CD4-positive, alpha-beta T cell treated with Interleukin-10 for 1 hour (primary cell): ENCODE data around the gene URB1.
"Not testable (repeated sequence)": the region's sequence is repeated elsewhere in the genome, so short reads cannot be mapped to it uniquely, and the experiment has no call there.

Source experiments
- DNase-seq: peaks from one replicate; pipeline ENCODE4 v3.0.0-alpha.2; 2020

The URB1 gene

DNA sequence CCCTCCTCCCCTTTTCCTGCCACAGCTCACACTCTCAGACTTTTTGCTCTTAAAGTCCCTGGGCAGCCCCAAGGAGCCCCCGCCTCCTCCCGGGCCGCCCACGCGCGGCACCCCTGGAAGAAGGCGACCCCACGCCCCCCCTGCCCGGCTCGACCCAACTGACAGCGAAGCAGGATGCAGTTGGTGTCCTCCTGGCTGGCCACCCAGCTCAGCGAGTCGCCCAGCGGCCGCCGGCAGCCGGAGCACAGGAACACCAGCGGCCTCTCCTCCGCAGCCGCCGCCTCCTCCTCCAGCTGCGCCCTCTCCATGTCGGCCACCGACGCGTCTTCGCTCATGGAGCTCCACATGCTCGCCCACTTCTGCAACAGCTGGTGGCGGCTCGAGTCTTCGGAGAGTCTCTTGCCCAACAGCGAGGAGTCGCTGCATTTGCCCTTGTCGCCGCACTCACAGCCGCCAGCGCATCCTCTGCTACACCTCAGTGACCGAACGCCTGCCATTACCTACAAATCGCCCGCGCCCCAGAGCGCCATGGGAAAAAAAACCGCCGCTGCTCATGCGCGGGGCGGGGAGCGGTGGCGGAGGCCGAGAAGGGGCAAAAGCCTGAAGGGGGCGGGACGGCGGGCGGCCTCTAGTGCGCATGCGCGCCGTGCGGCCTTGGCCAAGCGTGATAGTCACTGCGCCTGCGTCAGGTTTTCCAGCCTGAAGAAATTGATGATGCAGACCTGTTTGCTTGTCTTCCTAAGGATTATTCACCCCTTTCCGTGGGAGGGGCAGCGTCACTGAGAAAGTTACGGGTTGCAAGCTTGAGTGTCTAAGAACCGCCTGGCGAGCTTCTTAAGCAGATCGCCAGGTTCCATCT, 114.1 kb downstream of the URB1 start, which contains the start of gene MIS18A:
Gene MIS18A (minus strand): TSS at position 532 of the 859 bp plus-strand sequence. CDS start 35 bp downstream, at position 497.
- DNase-seq, result peak; percentile 97

DNA sequence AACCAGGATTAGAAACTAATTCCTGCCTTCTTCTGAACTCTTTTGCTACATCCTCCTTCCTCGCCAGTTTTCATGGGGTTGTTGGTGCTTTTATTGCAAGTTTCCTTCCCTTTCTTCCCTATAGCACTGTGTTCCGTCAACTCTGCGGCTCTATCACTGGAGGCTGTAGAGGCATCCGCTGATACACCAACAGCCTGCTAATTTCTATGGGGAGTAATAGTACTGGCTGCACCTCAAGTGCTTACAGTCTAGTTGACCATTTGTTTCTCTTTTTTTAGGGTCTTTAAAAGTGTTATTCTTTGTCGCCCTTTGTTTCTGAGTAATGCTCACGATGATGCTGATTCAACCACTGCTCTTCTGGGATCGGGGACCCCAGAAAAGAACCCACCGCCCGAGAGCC, 114.7 kb downstream of the URB1 start:
- DNase-seq, result no peak

DNA sequence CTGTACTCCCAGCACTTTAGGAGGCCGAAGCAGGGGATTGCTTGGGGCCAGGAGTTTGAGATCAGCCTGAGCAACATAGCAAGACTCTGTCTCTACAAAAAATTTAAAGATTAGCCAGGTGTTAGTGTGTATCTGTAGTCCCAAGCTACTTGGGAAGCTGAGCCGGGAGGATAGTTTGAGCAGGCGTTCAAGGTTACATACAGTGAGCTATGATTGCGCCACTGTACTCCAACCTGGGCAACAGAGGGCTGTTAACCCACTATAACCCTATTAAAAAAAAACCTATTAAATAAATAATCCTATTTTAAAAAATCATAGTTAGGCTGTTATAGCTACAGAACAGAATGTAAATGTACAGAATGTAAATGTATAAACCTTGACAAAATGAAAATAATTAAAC, 116.1 kb downstream of the URB1 start:
- DNase-seq, result no peak

DNA sequence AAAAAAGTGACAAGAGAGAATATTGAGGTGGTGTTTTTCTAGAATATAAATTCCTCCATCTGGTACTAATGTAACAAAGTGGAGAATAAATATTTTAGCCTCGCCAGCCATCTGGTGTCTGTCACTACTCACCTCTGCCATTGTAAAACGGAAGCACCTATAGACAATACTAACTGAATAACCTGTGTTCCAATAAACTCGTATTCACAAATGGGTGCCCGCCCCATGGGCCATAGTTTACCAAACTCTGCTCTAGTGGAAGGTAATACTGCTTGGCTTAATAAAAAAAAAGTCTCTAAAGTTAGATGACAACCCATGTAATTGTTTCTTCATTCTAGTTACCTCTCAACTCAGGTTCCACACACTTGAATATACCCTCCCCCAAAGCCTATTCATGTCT, 122.1 kb downstream of the URB1 start:
- DNase-seq, result no peak

DNA sequence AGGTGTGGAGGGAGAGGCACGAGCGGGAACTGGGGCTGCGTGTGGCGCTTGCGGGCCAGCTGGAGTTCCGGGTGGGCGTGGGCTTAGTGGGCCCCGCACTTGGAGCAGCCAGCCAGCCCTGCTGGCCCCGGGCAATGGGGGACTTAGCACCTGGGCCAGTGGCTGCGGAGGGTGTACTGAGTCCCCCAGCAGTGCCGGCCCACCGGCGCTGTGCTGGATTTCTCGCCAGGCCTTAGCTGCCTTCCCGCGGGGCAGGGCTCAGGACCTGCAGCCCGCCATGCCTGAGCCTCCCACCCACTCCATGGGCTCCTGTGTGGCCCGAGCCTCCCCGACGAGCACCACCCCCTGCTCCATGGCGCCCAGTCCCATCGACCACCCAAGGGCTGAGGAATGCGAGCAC, 127.5 kb downstream of the URB1 start:
- DNase-seq, result not testable (repeated sequence)

DNA sequence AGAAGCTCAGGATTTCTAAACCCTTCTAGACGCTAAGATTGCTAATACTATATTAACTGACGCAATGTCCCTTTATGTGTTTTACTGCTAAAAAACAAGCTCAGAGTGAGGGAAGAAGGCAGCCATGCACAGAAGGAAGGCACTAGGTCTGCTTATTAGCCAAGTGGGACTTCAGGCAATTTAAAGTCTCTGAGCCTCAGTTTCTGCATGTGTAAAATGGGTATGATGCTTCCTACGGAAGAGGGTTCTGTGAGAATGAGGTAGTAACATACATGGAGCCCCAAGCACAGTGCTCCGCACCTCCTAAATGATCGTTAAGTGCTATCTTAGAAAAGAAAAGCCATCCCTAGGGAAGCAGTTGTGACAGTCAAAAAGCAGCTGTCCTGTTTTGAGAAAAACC, 130.9 kb downstream of the URB1 start:
- DNase-seq, result no peak
